DND-41 (cell line): Measurements from ENCODE around the gene FAM174C.

Experiments used
- EZH2 ChIP-seq: IDR thresholded peaks from 3 replicates; pipeline ENCODE4 v1.6.1; 2012; ENCODE audit warnings: borderline replicate concordance, low read depth, mild to moderate bottlenecking, moderate library complexity, low read length, inconsistent platforms; ENCODE audit not compliant: severe bottlenecking
- TF ChIP-seq, protein P1 (sequence below): IDR thresholded peaks from 2 replicates; pipeline ENCODE4 v1.5.1; 2012; ENCODE audit warnings: borderline replicate concordance, low read length, moderate library complexity, mild to moderate bottlenecking; ENCODE audit not compliant: poor library complexity, severe bottlenecking; ENCODE audit errors: extremely low read depth

DNA sequence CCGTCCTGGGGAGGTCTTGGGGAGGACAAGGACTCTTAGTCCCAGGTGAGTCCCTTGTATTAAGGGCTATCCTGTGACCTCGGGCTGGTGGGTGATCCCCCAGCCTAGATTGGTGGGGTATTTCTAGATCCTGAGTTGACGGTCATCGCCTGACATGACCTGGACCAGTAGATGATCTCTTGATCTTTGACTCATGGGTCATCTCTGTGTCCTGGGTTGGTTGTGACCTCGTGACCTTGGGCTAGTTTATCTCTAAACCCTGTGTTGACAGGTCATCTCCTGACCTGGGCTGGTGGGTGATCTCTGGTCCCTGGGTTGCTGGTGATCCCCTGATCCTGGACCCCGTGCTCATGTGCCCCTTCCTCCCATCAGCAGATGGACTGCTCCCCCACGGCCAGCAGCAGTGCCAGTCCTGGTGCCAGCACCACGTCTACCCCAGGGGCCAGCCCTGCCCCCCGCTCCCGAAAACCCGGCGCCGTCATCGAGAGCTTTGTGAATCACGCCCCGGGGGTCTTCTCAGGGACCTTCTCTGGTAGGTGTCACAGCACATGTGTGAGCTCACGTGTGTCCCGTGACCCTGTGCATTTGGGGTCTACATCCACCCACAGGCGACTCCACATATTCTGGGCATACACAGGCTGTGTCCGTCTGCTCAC is 20.7 kb upstream of the FAM174C start:
- TF ChIP-seq, protein P1, sequence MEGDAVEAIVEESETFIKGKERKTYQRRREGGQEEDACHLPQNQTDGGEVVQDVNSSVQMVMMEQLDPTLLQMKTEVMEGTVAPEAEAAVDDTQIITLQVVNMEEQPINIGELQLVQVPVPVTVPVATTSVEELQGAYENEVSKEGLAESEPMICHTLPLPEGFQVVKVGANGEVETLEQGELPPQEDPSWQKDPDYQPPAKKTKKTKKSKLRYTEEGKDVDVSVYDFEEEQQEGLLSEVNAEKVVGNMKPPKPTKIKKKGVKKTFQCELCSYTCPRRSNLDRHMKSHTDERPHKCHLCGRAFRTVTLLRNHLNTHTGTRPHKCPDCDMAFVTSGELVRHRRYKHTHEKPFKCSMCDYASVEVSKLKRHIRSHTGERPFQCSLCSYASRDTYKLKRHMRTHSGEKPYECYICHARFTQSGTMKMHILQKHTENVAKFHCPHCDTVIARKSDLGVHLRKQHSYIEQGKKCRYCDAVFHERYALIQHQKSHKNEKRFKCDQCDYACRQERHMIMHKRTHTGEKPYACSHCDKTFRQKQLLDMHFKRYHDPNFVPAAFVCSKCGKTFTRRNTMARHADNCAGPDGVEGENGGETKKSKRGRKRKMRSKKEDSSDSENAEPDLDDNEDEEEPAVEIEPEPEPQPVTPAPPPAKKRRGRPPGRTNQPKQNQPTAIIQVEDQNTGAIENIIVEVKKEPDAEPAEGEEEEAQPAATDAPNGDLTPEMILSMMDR = no peak
- no peak for TF ChIP-seq EZH2
